ENCODE data around the gene BRAT1.

Gene BRAT1

DNA sequence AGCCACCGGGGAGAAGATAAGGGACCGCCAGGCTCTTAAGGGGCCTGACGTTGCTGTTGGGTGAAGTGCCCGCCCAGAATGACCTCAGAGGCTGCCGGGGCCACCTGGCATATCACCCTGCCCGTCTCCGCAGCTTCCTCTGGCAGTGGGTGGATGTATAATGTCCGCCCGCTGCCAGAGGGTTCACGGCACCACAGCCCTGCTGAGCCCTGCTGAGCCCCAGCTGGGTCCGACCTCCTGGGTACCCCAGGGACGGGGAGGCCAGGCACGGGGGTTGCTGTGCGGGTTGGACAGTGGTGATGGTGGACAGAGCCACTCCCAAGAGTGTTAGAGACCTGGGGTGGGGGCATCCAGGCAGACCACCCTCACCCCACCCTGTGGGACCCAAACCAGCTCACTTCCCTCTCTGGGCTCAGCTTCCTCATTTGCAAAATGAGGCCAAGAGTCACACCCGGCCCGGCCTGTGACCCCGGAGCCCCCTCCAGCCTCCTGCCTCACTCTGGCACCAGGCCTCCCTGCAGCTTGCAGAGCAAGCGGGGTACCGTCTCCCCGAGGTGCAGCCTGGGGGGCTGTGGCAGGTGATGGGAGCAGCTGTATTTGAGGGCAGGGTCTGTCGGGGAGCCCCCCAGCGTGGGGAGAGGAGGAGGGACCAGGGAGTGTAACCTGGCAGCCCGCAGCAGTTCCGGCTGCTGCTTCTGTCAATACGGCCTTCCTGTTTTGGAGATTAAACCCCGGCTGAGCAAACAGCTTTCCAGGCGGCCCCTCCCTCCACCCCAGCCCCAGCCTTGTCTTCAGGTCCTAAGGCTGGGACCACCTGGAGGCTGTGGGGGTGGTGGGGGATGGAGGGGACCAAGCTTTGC, 44.2 kb downstream of the BRAT1 start:
- no peak for DNase-seq

DNA sequence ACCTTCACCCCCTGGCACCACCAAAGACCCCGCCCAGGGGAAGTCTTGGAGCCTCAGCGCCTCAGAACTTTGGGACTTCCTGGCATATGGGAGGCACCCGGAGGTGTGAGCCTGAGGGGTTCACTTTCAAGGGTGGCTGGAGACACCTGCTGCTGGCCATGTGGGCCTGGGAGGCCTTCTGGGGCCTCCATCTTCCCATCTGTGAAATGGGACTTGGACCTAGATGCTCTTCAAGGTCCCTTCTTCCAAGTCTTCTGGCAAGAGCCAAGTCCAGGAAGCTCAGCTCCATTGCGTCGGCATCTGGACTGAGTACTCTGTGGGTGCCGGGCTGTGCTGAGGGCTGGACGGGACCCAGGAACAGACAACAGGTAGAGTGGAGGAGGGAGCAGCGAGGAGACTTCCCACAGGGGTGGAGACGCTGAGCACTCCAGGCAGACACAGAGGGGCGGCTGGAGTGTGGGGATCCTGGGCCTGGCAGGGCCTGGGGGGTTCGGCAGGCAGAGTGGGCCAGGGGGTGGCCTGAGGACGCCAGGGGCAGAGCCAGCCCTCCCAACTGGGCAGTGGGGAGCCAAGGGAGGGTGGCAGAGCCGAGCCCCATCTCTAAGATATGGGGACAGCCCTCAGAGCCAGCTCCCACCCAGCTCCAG, 45.1 kb downstream of the BRAT1 start:
- no peak for DNase-seq

DNA sequence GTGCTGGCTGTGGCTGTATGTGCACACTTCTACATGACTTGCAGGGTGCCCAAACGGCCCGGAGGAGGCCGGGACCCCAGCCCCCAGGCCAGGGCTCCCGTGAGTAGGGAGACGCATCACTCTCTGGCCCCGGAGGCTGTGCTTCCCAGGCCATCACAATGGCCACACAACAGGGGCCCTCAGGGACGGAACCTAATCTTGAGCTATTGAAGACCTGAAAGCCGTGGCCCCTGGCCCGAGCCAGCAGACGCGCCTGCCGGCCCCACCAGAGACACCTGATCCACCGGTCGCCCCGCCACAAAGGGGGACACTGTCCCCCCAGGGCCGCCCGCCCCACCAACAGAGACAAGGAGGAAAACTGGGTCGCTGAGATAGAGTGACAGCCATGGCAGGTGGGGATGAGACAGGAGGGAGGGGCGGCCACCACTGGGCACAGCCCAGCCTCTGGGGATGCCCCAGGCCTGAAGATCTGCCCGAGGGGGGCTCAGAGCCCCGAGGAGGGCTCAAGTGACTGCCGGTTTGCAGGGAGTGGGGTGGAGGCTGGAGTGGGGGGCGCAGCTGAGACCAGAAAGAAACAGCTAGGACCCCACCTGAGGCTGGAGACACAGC, 45.9 kb downstream of the BRAT1 start:
- no peak for DNase-seq

DNA sequence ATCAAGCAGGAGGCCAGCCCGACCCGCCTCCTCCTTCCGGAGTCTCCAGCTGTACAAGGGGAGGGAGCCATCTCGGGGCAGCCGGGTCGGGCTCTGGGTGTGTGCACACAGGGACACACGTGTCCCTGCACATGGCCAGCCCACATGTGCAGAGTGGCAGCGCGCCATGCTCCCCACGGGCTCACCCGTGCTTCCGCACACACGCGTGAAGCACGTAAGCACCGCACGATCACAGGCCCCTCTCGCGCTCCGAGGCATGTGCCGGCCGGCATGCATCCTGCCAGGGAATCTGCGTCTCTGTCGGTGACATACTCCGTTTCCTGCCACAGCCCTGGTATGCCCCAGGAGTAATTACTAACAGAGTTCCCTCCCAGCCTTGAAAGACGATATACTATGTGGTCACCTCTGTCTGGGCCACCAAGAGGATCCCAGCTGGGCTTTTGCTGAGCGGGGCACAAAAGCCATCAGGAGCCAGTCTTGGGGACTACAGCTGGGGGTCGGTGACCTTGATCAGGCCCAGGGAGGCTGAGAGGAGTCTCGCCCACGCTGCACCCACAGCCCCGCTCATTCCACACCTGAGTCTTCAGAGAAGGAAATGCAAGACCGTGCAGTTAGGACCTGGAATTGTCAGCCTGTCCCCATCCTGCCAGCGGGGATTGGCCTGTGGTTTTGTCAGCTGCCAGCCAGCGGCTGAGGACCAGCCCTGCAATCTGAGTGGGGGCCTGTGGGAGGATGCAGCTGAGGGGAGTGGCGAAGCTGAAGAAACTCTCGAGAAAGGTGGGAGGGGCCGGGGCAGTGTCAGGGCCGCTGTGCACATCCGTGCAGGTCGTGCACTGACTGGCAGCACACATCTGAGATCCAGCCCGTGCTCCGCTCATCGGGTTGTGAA, 46.8 kb downstream of the BRAT1 start:
- peak; percentile 80 for DNase-seq

DNA sequence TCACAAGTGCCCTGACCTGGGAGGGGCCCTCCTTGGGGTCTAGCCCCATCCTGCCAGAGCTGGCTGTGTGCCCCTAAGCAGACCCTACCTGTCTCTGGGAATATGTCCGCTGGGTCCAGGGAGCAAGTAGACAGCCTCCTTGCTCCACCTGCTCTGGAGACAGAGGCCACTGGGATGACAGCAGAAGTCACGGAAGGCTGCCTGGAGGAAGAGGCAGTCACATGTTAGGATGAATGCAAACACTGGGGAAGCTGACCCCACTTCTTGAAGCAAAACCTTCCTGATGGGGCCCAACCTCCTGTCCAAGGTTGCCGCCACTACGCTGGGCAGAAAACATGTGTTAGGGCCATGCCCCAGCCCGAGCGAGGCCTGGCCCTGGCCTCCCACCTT, 47.4 kb downstream of the BRAT1 start:
- DNase-seq: no peak

DNA sequence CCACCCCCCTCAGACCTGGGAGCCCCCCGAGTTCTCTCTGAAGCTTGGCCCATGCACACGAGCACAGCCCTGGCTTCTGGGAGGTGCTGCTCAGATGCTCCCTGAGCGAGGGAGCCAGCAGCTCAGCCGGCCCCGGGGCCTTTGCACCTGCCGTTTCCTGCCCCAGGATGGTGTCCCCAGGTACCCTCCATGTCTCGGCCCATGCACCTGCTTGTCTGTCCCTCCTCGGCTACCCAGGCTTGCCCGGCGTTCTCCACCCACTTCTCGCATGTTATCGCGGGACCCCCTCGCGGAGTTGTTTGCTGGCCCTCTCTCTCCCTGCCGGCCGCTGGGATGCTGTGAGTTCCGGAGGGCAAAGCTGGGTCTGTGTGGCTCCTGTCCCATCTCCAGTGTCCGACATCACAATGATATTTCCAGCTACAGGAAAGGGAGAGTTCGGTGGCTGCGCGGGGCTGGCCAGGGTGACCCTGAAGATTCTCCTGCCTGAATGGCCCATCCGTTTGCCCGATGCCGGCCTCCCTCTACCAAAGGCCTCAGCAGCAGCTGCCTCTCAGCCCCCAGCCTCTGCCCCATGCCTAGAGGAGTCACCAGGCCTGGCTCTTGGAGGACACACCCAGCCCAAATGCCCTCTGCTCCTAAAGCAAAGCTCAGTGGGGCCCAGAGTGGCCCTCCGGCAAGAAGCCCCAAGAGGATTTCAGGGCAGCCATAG, 48.0 kb downstream of the BRAT1 start:
- DNase-seq: no peak

DNA sequence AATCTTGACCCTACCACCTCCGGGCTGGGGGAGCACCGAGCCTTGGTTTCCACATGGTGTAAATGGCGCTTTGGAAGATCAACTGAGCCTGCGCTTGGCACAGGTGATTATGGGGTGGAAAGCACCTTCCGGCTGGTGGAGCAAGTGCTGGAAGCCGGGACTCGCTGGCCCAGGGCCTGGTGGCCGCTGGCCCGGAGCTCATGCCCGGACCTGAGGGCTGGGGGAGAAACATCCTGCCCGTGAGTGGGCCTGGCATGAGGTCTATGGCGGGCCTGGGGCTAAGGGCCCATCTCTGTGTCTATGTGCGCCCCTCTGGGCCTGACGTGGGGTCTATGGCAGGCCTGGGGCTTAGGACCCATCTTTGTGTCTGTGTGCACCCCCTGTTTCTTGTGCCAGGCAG, 49.9 kb downstream of the BRAT1 start:
- no peak for DNase-seq

DNA sequence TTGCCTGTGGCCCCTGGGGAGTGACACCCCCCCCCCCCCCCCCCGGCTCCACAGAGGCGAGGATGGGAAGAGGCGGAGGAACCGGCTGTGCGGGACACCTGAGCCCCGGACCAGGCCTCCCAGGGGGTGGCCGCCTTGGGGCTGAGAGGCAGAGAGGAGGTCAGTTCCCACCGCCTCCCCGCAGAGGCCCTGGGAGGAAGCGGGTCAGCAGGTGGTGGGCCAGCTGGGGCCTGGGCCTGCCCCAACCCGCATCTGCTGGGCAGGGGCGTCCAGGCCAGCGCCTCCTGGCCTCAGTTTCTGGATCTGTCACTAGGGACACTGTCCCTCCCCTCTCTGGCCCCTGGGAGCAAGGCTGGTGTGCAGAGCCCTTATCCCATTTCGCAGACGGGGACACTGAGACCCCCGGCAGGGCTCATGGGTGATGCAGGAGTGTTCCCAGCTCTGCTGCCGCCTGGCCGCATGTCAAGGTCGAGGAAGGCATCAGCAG, 50.4 kb downstream of the BRAT1 start:
- DNase-seq: no peak

DNA sequence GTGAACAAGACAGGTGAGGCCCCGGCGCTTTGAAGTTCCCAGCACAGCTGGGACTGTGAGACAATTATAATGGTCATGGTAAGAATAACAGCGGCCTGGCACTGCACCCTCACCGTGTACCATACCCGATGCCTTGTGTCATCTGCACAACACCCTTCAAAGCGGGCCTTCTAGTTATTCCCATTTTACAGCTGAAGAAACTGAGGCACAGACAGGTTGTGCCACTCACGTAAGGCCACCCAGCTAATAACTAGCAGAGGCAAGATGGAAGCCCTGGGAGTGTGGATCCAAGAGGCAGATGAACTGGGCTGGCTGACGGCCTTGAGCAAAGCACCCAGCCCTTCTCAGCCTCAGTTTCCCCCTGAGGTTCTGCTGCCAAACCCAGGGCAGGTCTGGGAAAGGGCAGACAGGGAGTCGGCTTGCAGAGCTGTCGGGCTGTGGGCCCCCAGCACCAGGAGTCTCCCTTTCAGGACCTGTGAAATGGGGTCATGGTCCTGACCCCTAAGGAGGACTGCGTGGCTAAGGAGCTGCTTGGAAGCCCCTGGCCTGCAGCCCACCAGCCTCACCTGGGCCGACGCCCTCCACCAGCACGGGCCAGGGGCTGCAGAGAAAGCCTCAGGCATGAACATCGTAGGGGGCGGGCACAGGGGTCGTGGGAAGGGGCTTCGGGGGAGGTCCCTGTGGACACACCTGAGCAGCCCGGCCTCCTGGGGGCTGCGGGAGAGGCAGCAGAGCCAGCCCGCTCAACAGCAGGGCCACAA, 51.0 kb downstream of the BRAT1 start:
- no peak for DNase-seq

DNA sequence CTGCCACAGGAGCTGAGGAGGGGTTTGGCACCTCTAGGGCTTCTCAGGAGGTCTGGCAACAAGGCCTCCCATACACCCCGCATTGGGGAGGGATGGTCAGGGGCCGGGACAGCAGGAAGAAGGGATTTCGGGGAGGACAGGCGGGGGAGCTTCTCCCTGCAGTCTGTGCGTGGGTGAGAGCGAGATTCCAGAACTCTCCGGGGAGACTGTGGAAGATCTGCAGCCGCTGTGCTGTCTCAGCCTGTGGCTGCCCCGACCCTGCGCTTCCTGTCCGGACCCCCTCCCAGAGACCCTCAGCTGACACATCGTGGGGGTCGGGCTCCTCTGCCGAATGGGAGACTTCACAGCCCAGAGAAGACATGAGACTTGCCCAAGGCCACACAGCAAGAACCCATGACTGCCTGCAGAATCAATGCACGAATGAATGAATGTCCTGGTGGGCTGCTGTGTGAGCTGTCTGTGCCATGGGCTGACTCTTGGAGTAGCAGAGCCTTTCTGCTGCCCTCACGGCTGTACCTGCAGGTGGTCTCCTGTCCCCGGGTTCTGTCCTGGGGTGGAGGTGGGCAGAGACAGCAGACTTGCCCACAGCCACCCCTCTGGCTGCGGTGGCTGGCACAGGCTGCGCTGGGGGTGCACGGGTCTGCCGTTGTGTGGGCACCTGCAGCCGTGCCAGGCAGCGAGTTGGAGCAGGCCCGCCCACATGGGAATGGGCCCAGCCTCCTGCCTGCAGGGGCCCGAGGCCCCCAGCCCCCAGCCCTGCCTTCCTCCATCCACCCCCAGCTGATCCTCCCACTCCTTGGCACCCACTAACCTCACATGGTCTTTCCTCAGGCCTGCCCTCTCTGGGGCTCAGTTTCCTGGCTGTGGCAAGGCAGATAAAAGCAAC, 52.0 kb downstream of the BRAT1 start:
- no peak for DNase-seq

DNA sequence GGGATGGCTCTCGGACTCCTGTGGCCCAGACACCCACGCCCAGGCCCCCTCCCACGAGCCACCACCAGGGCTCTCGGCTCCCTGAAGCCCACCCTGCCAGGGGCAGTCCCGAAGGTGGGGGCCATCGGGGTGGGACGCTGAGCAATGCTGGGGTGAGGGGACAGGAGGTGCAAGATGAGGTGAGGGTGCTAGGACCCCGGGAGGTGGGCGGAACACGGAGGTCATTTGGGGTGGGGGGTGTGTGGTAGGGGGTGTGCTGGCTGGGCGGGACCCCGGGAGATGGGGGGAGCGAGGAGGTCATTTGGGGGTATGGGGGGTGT, 52.7 kb downstream of the BRAT1 start:
- DNase-seq: no peak

DNA sequence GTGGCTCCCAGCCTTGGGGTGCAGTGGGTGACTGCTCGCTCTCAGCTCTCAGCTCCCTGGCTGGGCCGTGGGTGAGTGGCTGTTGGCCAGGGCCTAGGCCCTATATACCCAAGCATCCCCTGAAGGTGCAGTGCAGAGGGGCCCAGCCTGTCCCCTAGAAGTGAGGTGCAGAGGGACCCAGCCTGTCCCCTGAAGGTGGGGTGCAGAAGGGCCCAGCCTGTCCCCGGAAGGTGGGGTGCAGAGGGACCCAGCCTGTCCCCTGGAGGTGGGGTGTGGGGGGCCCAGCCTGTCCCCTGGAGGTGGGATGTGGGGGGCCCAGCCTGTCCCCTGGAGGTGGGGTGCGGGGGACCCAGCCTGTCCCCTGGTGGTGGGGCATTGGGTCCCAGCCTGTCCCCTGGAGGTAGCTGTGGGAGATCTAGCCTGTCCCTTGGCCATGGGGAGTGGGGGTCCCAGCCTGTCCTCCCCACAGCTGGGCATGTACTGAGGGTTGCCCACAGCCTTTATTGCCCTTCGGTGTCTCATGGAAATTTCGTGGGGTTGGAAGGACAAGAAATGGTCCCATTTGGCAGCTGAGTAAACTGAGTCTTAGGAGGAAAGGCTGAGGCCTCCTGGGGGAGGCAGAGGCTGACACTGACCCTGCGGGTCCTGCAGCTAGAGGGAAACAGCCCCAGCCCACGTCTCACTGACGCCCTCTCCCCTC, 53.2 kb downstream of the BRAT1 start:
- no peak for DNase-seq

DNA sequence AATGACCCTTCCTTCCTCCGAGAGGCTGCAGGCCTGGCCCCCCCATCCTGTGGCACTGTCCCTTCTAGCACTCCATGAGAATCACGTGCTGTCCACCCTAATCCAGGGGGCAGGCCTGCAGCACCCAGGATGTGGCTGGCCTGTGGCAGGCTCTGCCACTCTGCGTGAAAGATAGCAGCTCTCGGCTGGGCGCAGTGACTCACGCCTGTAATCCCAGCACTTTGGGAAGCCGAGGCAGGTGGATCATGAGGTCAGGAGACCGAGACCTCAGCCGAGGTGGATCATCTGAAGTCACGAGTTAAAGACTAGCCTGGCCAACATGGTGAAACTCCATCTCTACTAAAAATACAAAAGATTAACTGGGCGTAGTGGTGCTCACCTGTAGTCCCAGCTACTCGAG, 54.6 kb downstream of the BRAT1 start:
- no peak for DNase-seq

DNA sequence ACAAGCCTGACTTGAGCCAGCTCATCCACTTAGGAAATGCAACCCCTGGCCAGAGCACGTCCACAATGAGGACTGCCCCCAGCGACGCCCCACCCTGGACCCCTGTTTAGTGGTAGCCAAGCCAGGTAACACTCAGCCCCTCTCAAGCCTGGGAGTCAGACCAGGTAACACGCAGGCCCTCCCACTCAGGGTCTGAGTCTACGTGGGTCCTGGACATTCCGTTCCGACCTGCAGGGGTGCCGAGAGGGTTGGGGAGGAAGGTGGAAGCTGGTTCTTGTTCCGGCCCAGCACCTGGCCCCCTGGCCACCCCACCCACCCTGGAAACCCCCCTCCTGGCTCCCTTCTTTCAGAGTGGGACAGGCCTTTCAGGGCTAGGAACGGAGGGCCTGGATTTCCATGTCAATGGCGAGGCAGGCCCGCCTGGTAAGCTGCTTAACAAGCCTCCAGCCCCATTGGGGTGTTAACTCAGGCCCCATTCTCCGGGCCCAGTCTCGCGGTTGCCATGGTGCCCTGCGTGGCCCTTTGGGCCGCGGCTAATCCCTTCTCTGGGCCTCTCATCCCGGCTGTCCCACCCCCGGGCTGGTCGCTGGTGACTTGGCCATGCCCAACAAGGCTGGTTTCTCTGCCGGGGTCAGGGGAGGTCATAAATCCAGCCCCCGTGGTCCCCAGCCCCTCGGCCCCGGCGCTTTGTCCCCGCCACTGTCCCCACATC, 55.4 kb downstream of the BRAT1 start:
- peak; percentile 19 for DNase-seq

DNA sequence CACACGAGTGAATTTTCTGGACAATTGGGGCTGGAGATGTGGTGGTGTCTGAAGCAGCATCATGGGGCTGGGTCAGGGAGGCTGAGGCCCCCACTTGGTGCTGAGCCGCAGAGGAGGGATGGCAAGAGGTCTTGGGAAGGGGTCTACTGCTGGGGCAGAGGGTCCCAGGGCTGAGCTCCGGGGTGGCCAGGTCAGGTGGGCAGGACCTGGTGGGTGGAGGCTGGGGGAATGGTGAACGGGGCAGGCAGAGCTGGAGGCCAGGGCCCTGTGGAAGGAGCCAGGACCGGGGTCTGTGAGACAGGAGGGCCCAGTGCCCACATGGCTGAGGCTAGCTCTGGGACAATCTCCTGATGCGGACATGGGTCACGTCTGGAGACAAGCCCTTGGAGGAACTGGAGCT, 56.1 kb downstream of the BRAT1 start:
- peak; percentile 21 for DNase-seq

DNA sequence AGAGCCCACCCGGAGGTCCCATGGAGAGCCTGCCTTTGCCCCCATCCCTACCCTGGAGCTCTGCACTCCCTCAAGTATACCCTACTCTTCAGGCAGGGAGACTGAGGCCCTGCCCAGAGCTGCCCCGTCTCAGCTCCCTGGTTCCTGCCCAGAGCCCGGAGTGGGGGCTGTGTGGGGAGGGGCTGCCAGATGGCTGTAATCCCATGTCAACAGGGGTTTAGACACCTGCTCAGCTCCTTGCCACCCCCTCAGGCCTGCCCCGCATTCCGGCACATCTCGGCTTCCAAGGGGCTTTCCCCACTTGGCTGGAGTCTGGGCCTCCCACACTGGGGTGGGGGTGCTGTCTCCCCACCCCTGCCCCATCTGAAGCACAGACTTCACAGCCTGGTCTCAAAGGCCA, 56.6 kb downstream of the BRAT1 start:
- DNase-seq: peak; percentile 27

DNA sequence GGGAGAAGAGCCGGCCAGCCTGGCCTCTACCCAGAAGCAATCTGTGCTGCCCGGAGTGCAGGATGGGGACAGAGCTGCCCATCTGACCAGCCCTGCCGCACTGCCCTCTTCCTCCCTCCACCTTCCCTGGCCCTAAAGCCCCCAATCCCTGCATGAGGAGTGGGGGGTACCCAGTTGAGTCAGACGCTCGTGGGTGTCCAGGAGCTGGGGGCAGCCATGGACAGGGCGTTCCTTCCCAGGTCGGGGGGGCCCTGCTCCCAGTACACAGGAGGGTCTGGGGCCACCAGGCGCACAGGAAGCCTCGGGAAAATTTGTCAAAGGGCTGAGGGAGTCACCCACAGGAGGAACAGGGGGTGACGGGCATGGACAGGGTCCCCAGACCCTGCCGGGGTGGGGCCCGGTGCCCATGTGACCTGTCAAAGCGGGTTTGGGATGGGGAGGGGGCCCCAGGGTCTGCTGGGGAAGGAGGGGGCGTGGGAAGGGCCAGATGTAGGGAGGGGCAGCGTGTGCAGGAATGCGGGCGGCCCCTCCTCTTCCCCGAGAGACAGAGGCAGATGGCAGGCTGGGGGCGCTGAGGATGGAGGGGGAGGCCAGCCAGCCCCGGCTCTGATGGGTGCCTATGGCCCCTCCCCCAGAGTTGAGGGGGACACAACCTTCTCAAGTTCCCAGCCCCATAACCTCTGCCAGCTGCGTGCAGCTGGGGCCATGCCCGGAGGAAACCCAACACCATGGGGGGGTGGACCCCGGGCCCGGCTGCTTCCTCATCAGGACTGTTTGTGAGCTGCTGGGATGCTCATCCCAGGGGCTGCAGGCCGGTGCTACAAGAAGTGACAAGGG, 57.6 kb downstream of the BRAT1 start:
- DNase-seq: peak; percentile 70

DNA sequence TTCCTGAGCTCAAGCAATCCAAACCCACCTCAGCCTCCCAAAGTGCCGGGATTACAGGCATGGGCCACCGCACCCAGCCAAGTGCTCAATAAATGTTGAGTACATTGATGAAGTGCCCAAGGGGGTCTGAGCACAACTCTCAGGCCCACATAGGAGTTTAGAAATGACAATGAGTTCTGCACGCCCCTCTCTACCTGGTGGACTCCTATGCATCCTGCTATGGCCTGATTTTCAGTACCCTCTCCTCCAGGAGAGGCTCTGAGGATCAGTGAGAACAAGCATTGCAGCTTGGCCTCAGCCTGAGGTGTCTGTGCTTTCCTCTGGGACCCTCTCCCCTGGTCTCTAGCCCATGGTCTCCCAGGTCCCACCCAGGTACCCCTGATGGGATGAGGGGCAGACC, 58.3 kb downstream of the BRAT1 start:
- DNase-seq: no peak

Measured in right kidney (tissue), 1 donor.